HG03060 (cell line): ENCODE data around the gene EEF1A2.

Experiments
- ATAC-seq: cut with Tn5 transposase; IDR thresholded peaks from one replicate; pipeline ENCODE4 v1.9.1; 2021; ENCODE audit warnings: low read depth, moderate number of reproducible peaks; ENCODE audit not compliant: unreplicated experiment

EEF1A2 gene

GRCh38 chr20:63500902-63501817, 2.3 kb upstream of the EEF1A2 start:
- no peak for ATAC-seq

DNA sequence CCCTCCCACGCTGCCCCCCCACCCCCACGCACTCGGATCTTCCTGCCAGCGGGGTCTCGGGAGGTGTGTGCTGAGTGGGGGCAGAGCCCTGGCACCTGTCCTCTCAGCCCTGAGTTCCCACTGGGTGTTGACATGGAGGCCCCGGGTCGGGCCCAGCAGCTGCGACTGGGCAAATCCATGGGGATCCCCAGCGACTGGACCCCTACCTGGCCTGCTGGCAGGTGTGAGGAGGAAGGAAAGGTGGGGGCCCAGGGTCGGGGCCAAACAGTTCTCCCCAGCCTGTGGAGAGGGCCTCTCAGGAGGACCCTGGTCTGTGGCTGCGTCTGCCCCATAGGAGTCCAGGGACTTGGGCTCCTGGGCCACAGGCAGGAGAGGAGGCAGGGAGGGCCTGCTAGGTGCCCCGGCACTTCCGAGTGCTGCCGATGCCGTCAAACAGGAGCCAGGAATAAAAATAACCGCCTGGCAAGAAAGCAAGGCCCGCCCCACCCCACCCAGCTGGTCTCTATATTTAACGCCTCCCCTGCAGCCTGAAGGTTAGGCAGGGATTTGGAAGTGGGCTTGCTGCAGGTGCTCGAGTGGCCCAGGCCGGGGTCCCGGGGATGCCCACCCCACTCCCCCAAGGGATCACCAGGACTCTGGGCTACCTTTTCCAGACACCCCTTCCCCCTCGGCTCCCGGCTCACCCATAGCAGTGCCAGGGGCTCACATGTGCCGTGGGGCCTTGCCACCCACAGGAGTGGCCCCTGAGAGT, 1.4 kb upstream of the EEF1A2 start:
- no peak for ATAC-seq

- no peak for ATAC-seq
Measured at GRCh38 chr20:63499338-63499969, 571 bp upstream of the EEF1A2 start.

DNA sequence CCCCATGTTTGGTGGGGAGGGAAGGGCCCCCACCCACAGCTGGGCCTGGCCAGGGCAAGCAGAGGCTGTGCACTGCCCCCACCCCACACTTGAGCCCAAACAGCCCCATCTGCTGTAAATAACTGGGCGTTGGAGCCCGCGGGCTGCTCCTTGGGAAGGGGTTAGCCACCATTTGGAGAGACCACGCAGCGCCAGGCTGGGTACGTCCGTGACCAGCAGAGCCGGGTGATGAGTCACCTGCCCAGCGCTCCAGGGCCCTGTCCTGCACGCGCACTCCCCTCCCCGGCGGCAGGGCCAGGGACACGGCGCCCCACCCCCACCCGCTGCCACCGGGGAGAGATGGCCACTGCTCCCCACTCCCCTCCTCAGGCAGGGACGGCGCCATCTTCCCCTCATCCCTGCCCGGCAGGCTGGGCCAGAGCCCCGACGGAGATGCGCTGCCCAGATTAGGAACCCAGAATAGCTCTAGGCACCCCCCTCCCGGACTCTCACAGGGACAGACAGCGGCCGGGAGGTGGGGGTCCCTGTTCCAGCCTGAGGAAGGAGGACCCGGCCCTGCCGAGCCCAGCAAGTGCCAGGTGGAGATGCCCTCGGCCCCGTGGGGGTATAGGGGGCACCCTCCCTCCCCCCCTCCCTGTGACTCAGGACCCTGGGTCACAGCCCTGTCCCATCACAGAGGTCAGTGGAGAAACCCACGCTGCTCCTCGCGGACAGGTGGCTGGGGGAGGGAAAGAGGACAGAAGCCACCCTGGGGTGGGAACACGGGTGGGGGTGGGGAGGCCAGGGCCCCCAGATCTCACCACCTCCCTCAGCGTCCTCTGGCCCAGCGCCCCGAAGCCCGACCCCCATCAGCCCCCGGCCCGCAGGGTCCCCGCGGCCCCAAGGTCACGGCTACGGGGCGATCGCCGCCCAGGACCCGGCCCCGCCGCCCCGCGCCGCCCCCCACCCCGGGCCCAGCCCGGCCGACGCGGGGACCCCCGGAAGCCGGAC, 642 bp downstream of the EEF1A2 start:
- ATAC-seq, result no peak

DNA sequence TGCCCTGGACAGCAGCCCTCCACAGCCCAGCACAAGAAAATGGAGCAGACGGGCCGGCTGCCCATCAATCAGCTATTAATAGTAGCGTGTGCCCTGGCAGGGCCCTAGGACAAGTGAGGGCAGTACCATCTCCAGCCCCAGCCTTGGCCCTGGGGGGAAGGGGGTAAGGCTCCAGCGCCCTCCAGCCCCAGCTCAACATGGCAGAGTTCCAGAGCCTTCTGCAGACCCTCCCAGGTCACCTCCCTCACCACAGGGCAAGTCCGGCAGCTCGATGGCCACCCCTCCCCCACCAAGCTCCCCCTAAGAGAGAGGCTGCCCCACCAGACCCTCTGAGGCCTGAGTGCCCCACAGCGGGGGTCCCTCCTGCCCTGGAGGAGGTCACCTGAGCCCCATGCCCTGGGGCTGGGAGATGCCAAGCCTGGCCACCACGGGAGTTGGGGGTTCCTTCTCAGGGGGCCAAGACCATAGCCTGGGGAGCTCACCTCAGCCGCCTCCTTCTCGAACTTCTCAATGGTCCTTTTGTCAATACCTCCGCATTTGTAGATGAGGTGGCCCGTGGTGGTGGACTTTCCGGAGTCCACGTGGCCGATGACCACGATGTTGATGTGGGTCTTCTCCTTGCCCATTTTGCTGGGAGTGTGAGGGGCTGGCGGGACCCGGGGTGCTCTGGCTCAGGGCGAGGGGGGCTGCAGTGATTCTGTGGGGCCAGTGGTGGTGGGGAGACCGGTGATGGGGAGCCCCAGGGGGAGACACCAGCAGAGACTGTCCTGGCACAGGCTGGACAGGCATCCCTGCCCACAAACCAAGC, 1.5 kb downstream of the EEF1A2 start:
- no peak for ATAC-seq

GRCh38 chr20:63496596-63497120, 2.2 kb downstream of the EEF1A2 start:
- ATAC-seq, result no peak

DNA sequence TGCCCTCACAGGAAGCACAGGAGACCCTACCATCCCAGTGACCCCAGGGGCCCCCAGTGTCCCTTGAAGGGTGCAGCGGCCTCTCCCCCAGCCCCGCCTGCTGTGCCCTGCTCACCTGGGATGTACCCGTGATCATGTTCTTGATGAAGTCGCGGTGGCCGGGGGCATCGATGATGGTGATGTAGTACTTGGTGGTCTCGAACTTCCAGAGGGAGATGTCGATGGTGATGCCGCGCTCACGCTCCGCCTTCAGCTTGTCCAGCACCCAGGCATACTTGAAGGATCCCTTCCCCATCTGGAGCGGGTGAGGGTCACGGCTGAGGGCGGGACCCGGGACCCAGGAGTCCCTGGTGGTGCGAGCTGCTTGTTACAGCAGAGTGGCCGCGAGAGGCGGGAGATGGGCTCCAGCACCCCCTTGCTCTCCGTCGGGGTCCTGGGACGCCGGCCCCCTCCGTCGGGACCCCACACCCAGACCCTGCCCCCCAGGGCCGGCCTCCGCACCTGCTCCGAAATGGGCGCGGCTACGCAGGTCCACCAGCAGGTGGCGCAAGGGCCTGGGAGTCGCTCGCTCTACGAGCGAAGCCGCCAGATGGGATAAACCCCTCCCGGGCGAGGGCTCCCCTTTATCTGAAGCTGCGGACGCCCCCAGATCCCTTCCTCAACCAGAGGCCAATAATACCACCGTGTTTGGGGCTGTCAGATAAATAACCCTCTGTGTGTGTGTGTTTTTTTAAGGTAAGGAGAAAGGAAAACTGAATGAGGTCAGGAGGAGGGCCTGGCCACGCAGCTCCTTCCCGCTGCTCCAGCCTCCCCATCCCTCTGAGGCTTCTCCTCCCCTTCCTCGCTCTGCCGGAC, 2.9 kb downstream of the EEF1A2 start:
- no peak for ATAC-seq

GRCh38 chr20:63495167-63495720, 3.6 kb downstream of the EEF1A2 start:
- no peak for ATAC-seq

DNA sequence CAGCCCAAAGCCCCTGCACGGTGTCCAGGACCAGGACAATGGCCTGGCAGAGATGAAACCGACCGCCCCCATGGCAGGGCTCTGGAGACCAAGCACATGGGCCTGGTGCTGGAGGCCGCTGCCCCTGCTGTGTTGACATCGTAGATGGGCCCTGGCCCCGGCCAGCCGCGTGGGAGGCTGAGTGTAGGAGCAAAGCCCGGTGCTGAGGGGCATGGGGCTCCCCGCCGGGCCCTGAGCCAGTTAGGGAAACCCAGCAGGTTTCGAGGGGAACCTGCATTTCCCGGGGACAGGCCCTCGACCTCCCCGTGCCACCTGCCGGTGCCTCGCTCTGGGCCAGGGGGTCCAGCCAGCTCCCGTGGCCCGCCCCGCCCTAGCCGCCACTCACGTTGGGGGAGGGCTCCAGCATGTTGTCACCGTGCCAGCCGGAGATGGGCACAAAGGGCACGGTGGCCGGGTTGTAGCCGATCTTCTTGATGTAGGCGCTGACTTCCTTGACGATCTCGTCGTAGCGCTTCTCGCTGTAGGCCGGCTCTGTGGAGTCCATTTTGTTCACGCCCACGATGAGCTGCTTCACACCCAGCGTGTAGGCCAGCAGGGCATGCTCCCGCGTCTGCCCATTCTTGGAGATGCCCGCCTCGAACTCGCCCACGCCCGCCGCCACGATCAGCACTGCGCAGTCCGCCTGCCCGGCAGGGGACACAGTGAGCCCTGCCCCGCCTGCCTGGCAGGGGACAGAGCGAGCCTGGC, 4.3 kb downstream of the EEF1A2 start:
- no peak for ATAC-seq

GRCh38 chr20:63494084-63494419, 4.8 kb downstream of the EEF1A2 start:
- no peak for ATAC-seq

GRCh38 chr20:63493563-63494020, 5.3 kb downstream of the EEF1A2 start:
- ATAC-seq, result no peak

DNA sequence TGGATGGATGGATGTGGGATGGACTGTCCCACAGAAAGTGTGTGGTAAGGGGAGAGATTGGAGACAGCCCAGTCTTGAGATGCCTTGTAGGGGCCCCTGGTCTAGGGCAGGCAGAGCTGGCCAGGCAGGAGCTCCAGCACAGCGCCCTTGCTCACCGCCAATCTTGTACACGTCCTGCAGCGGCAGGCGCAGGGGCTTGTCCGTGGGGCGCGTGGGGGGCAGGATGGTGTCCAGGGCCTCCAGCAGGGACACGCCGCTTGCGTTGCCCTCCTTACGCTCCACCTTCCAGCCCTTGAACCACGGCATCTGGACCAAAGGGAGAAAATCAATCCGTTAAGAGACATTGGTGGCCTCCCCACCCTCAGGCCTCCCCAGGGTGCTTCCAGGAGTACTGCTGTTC, 5.9 kb downstream of the EEF1A2 start:
- no peak for ATAC-seq

- ATAC-seq, result no peak
Measured at GRCh38 chr20:63492518-63492917, 6.4 kb downstream of the EEF1A2 start.

GRCh38 chr20:63491635-63492230, 7.2 kb downstream of the EEF1A2 start:
- no peak for ATAC-seq

- ATAC-seq, result no peak
Measured at GRCh38 chr20:63491078-63491477, 7.8 kb downstream of the EEF1A2 start.

GRCh38 chr20:63490416-63490815, 8.5 kb downstream of the EEF1A2 start:
- no peak for ATAC-seq
